GM19238 (cell line): ENCODE results near the gene MTHFR.

Experiments used
- DNase-seq: peaks from one replicate; pipeline ENCODE4 v3.0.0; 2011; ENCODE audit warnings: low spot score; ENCODE audit not compliant: insufficient read length

MTHFR gene

GRCh38 chr1:11761285-11761684, 44.5 kb downstream of the MTHFR start:
- no peak for DNase-seq

- no peak for DNase-seq
Measured at GRCh38 chr1:11759791-11760190, 46.0 kb downstream of the MTHFR start.

GRCh38 chr1:11757047-11757446, 48.7 kb downstream of the MTHFR start:
- no peak for DNase-seq

GRCh38 chr1:11753555-11754208, 52.1 kb downstream of the MTHFR start:
- no peak for DNase-seq

GRCh38 chr1:11752359-11753088, 53.2 kb downstream of the MTHFR start:
- DNase-seq = no peak

GRCh38 chr1:11751087-11751486, 54.7 kb downstream of the MTHFR start:
- DNase-seq = no peak

- DNase-seq = no peak
Measured at GRCh38 chr1:11749996-11750395, 55.8 kb downstream of the MTHFR start.

- peak; percentile 56 for DNase-seq
Measured at GRCh38 chr1:11749203-11749689, 56.5 kb downstream of the MTHFR start.

GRCh38 chr1:11748294-11749202, 57.2 kb downstream of the MTHFR start:
- DNase-seq = no peak

- no peak for DNase-seq
Measured at GRCh38 chr1:11746795-11747487, 58.8 kb downstream of the MTHFR start.

- no peak for DNase-seq
Measured at GRCh38 chr1:11746092-11746491, 59.7 kb downstream of the MTHFR start.

GRCh38 chr1:11744287-11744686, 61.5 kb downstream of the MTHFR start:
- DNase-seq = no peak

- DNase-seq = no peak
Measured at GRCh38 chr1:11741919-11742558, 63.7 kb downstream of the MTHFR start.

- no peak for DNase-seq
Measured at GRCh38 chr1:11741482-11741881, 64.3 kb downstream of the MTHFR start.

GRCh38 chr1:11740258-11741192, 65.2 kb downstream of the MTHFR start:
- no peak for DNase-seq

- DNase-seq = no peak
Measured at GRCh38 chr1:11738783-11739182, 67.0 kb downstream of the MTHFR start.

GRCh38 chr1:11738096-11738495, 67.7 kb downstream of the MTHFR start:
- no peak for DNase-seq

- DNase-seq = no peak
Measured at GRCh38 chr1:11736746-11737639, 68.8 kb downstream of the MTHFR start.
